Erythroblast (primary cell): ENCODE results near the gene ADAMTSL1.

Experiments
- GATA1 ChIP-seq: IDR thresholded peaks from 2 replicates; pipeline ENCODE4 v1.6.1; 2011; ENCODE audit warnings: low read depth, mild to moderate bottlenecking, control low read depth, low read length, moderate library complexity
- POLR2A ChIP-seq: IDR thresholded peaks from 2 replicates; pipeline ENCODE4 v1.6.1; 2011; ENCODE audit warnings: mild to moderate bottlenecking, low read length

DNA sequence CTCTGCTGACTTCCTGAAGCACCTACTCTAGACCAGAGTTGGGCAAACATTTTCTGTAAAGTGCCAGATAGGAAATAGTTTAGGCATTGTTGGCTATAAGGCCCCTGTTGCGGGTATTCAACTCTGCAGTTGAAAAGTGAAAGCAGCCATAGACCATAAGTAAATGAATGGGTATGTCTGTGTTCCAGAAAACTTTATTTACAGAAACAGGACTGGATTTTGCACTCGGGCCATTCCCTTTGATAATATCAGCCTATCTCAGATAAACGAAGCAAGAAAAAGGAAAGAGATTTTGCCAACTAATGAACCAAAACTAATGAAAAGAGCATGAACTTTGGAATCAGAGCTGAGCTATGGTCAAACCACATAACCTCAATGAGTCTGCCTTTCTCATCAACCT, 374.7 kb downstream of the ADAMTSL1 start:
- TF ChIP-seq POLR2A: no peak
- no peak for TF ChIP-seq GATA1
